RWPE2 (cell line): ENCODE measurements around the gene GC.

Source experiments
- ATAC-seq: fragments of 200-7000 bp; cut with Tn5 transposase; 3 replicates; pipeline ENCODE4 v1.9.1; 2021; ENCODE audit warnings: low read depth
- DNase-seq: peaks from one replicate; pipeline ENCODE4 v3.0.0-alpha.2; 2020; ENCODE audit warnings: low spot score
- H3K27ac ChIP-seq: fragments of 450-650 bp; 2 replicates; pipeline ENCODE4 v1.5.1; 2017; ENCODE audit warnings: mild to moderate bottlenecking; ENCODE audit not compliant: poor library complexity, severe bottlenecking
- H3K27me3 ChIP-seq: fragments of 250-450 bp; sonication (Bioruptor Pico); 2 replicates; pipeline ENCODE4 v1.5.1; 2021; ENCODE audit warnings: mild to moderate bottlenecking, moderate library complexity; ENCODE audit not compliant: insufficient read depth, poor library complexity, severe bottlenecking
- H3K36me3 ChIP-seq: fragments of 250-450 bp; sonication (Bioruptor Pico); 2 replicates; pipeline ENCODE4 v1.5.1; 2020; ENCODE audit warnings: low read depth, mild to moderate bottlenecking, moderate library complexity
- H3K4me1 ChIP-seq: fragments of 250-450 bp; sonication (Bioruptor Pico); 2 replicates; pipeline ENCODE4 v1.5.1; 2021; ENCODE audit warnings: mild to moderate bottlenecking, moderate library complexity; ENCODE audit not compliant: insufficient read depth, poor library complexity, severe bottlenecking
- H3K4me3 ChIP-seq: fragments of 250-450 bp; sonication (Bioruptor Pico); 2 replicates; pipeline ENCODE4 v1.5.1; 2021; ENCODE audit warnings: mild to moderate bottlenecking, moderate library complexity; ENCODE audit not compliant: severe bottlenecking
- H3K9me3 ChIP-seq: fragments of 250-450 bp; sonication (Bioruptor Pico); 2 replicates; pipeline ENCODE4 v1.5.1; 2021; ENCODE audit warnings: mild to moderate bottlenecking, moderate library complexity; ENCODE audit not compliant: severe bottlenecking
- CTCF ChIP-seq: fragments of 450-650 bp; IDR thresholded peaks from one replicate; pipeline ENCODE4 v1.5.1; 2017; ENCODE audit warnings: mild to moderate bottlenecking, moderate library complexity; ENCODE audit not compliant: poor library complexity, severe bottlenecking

Gene GC

GRCh38 chr4:71732706-71733105, 51.2 kb downstream of the GC start:
- no peaks in the 10 kb centered on the region for H3K36me3 ChIP-seq
- no peak for DNase-seq
- ATAC-seq = no peak

GRCh38 chr4:71732066-71732465, 51.8 kb downstream of the GC start:
- ATAC-seq = no peak
- Histone ChIP-seq H3K27ac (no peak overlapping the region), H3K9me3 (no peaks in the 10 kb centered on the region), H3K4me3 (no peak overlapping the region), H3K27me3 (no peaks in the 10 kb centered on the region), H3K36me3 (no peaks in the 10 kb centered on the region), H3K4me1 (no peaks in the 10 kb centered on the region)
- no peak for DNase-seq
- TF ChIP-seq CTCF = no peak

More at GRCh38 chr4:71732706-71733105, 51.2 kb downstream of the GC start:
- peak; percentile 60 for TF ChIP-seq CTCF
- H3K4me3 ChIP-seq = no peak overlapping the region
- H3K27me3 ChIP-seq = no peaks in the 10 kb centered on the region
- no peak overlapping the region for H3K27ac ChIP-seq
- H3K4me1 ChIP-seq = no peaks in the 10 kb centered on the region
- no peaks in the 10 kb centered on the region for H3K9me3 ChIP-seq

GRCh38 chr4:71729856-71730255, 54.0 kb downstream of the GC start:
- no peaks in the 10 kb centered on the region for H3K4me1 ChIP-seq
- no peaks in the 10 kb centered on the region for H3K36me3 ChIP-seq
- no peaks in the 10 kb centered on the region for H3K27me3 ChIP-seq
- no peak overlapping the region for H3K27ac ChIP-seq
- no peak for DNase-seq
- no peaks in the 10 kb centered on the region for H3K9me3 ChIP-seq
- TF ChIP-seq CTCF = no peak
- no peak overlapping the region for H3K4me3 ChIP-seq
- ATAC-seq = no peak

- no peaks in the 10 kb centered on the region for H3K27me3 ChIP-seq
- no peaks in the 10 kb centered on the region for H3K9me3 ChIP-seq
- H3K27ac ChIP-seq = no peak overlapping the region
- peak; percentile 71 for TF ChIP-seq CTCF
- no peaks in the 10 kb centered on the region for H3K4me1 ChIP-seq
- no peak overlapping the region for H3K4me3 ChIP-seq
- H3K36me3 ChIP-seq = no peaks in the 10 kb centered on the region
- no peak; the same call in 2 of the 3 replicates for ATAC-seq
- no peak for DNase-seq
Measured at GRCh38 chr4:71713611-71714203, 70.2 kb downstream of the GC start.

- H3K27me3 ChIP-seq = no peaks in the 10 kb centered on the region
- no peak overlapping the region for H3K27ac ChIP-seq
- no peak overlapping the region for H3K4me3 ChIP-seq
- no peak for TF ChIP-seq CTCF
- ATAC-seq (no peak), DNase-seq (no peak)
- no peaks in the 10 kb centered on the region for H3K4me1 ChIP-seq
- no peaks in the 10 kb centered on the region for H3K36me3 ChIP-seq
- no peaks in the 10 kb centered on the region for H3K9me3 ChIP-seq
Measured at GRCh38 chr4:71711985-71712348, 71.9 kb downstream of the GC start.
